AML-193 (cell line): ENCODE data around the gene CDK14.

ENCODE experiments used
- DNase-seq, 2 experiments: peaks; one replicate each; lab custom pipeline; 2025; lab: John Stamatoyannopoulos, UW

CDK14 gene

DNA sequence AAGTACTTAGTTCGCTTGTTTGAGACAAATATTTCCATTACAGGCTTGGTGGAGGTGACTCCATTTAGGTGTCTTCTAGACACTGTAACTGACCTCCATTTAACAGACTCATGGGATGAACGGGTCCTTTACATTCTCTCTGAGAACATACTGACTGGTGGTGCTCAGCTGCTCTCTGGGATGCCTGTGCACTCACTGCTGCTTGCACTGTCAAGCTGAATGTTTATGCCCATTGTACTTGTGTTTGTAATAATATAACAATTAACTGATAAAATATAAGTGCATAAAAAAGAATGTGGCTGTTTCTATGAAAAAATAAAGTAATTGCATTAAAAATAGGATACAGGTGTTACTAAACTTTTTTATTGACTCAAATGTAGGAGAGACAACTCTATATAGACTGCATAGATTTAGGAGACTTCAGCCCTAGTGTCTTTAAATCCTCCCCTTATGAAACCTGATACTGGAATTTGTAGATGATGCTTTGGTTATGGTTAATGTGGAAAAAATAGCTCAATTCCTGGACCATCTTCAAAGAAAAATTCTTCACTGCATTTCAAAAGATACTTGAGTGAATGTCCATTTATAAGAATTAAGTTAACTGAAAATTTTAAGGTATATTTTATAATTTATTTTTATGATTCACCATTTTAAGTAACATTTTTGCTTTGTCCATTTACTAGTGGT, 85.4 kb downstream of the CDK14 start:
- no peak for DNase-seq

GRCh38 chr7:90686146-90686545, 90.0 kb downstream of the CDK14 start:
- DNase-seq = no peak

DNA sequence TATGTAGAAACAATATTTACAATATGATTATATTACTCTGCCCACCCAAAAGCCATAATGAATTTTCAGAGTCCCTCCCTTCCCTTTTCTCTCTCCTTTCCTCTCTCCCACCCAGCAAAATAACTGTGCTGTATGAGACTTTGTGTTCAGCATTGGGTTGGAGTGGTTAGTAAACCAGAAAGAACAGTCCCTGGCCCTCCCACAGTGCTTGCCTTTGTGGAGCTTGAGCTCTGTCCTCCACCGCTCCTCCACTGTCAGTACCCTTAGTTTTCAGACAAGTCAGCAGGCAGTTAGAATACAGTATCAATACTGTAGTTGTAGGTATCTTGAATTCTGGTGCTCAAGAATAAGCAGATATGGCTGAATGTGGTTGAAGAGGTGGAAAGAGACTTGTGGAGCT, 92.7 kb downstream of the CDK14 start:
- no peak for DNase-seq

DNA sequence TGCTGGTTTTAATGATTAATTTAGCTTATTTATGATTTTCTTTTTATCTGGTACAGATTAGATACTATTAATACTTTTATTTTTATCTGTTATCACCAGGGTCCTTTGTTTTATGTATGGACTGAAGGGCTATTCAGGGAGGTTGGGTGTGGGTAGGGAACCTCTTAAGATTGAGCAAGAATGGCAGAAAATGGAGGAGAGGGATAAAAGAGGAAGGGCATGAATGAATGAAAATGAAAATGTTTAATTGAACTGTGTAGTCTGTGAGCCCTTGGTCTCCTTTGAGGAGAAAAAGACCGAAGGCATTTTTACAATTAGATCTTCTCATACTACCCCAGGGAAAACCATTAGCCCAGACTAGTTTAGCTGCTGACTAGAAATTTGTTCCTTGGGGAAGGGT, 93.1 kb downstream of the CDK14 start:
- DNase-seq = no peak

- DNase-seq = no peak
Measured at GRCh38 chr7:90690159-90690858, 94.2 kb downstream of the CDK14 start.

GRCh38 chr7:90692396-90692795, 96.3 kb downstream of the CDK14 start:
- no peak for DNase-seq

GRCh38 chr7:90692947-90693346, 96.8 kb downstream of the CDK14 start:
- DNase-seq = no peak

GRCh38 chr7:90693939-90694338, 97.8 kb downstream of the CDK14 start:
- no peak for DNase-seq

DNA sequence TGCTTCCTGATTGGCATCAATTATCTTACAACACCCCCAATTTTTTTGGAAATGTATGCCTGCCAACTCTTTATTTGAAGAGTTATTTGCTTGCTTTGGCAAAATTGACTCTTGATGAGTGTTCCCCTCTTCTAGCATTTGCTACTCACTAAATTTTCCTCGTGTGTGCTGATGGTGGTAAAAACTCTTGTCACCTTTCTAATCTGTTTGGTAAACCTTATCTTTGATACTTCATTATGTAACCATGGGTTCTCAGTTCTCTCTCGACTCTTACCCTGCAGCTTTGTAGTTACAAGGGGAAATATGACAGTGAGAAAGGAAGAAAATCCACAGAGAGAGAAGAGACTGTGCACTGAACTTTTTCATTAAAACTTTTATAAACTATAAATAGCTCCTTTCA, 102.5 kb downstream of the CDK14 start:
- no peak for DNase-seq

- DNase-seq = no peak
Measured at GRCh38 chr7:90701021-90701420, 104.9 kb downstream of the CDK14 start.

DNA sequence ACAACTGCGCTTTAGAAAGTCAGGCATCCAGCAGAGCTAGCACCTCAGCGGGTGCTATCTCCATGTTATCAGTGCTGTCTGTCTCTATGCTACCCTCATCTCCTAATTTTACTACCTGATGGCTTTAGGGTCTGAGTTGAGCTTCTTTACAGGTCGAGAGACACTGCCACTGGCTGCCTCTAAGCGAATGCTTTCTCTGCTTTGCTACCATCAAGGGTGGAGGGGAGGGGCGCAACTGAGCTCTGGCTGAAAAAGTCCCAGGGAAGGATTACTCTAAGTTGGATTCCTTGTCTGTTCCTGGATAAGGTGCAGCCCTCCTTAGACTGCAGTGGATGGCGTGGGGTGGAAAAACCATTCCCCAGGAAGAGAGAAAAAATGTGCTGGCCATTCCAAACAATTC, 105.7 kb downstream of the CDK14 start:
- no peak for DNase-seq

- no peak for DNase-seq
Measured at GRCh38 chr7:90705391-90706071, 109.4 kb downstream of the CDK14 start.

DNA sequence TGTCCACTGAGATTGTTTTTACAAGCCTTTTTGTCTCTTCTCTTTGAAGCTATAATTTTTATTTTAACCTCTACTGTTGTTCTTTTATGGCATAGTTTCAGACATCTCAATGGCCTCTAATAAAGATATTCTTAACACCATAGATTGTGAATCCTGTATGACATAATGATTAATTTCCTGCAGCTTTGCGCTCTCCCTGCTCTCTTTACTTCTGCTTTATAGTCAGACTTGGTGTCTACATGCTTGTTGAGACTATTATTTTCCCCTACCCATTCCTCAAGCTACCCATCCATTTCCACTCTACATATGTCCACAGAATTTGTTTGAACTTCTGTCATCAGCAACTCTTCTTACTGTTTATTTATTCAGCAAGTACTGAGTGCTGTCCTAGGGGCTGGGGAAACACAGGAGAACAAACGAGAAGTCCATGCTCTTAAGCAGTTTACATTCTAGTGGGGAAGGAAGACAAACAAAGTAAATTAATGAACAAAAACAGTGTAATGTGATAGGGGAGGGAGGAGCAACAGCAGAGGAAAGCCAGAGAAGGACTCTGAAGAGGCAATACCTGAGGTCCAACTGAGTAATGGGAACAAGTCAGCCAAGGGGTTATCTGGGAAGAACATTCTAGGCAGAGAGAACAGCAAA, 110.1 kb downstream of the CDK14 start:
- DNase-seq = no peak

DNA sequence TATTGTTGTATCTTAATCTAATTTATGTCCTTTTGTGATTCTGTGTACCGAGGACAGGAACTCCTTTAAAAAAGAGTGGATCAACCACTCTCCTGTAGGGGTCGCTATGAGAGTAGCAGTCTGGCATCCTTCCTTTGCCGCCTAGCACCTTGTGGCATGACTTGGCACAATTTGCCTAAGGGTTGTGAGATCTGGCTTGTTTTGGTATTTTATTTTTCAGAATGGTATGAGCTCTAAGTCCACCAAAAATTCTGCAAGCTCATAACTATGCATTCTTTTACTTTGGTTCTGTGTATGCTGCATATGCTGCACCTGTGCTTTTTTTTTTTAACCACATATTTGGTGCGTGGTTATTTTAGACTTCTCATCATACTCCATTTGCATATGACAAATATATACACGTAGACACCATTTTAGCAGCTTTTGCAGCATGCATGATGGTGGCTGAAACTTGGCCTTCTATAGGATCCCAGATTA, 112.8 kb downstream of the CDK14 start:
- DNase-seq = peak; percentile 24 to 37

- no peak for DNase-seq
Measured at GRCh38 chr7:90709501-90710465, 113.7 kb downstream of the CDK14 start.

- no peak for DNase-seq
Measured at GRCh38 chr7:90710466-90710850, 114.3 kb downstream of the CDK14 start.

DNA sequence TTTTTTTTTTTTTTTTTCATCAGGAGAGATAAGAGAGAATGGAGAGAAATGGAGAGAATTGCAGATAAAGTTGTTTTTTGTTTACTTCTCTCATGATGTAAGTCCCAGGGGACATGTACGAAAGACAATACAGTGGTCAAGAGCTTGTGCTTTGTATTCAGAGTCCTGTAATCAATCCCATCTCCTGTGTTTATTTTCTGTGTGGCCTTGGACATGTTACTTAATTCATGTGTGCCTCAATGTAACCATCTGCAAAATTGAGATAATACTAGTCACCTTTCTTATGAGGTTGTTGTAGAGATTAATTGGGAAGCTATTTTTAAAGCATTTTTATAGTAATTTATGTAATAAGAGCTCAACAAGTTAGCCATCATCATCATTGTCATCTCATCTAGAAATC, 117.5 kb downstream of the CDK14 start:
- DNase-seq = no peak

GRCh38 chr7:90715067-90715466, 118.9 kb downstream of the CDK14 start:
- no peak for DNase-seq

GRCh38 chr7:90717296-90718060, 121.4 kb downstream of the CDK14 start:
- DNase-seq = no peak

GRCh38 chr7:90719155-90719554, 123.0 kb downstream of the CDK14 start:
- no peak for DNase-seq
